HepG2 (cell line): ENCODE measurements around the gene ZNF316. TPM values are rescaled to one million over a fixed set of nuclear protein-coding genes. Genes with fewer than 3 reads are reported as not detected.

Source experiments
- ATAC-seq: fragments of 200-7000 bp; cut with Tn5 transposase; 3 replicates; pipeline ENCODE4 v1.9.1; 2020; ENCODE audit warnings: mild to moderate bottlenecking, moderate library complexity
- BruUV-seq: library from RNA; stranded (reverse); fragments of 400-500 nt; replicated peaks from 2 replicates; lab custom pipeline; 2021; lab: Mats Ljungman, UMichigan
- CTCF ChIA-PET: fragments of 300-600 bp; formaldehyde crosslinking; extraction: SDS; loops from one replicate; lab custom pipeline; 2021; ENCODE audit warnings: low total read pairs, inconsistent platforms, low intra/inter-chr PET ratio; lab: Yijun Ruan, JAX
- POLR2A ChIA-PET: fragments of 350-600 bp; sonication (Branson Sonifier 250); formaldehyde crosslinking; loops from one replicate; lab custom pipeline; 2020; ENCODE audit warnings: antibody characterized with exemption, inconsistent platforms; lab: Yijun Ruan, JAX
- DNase-seq: peaks from one replicate; pipeline ENCODE4 v3.0.0-alpha.2; 2015; ENCODE audit warnings: low spot score
- FAIRE-seq: peaks from 3 replicates; lab custom pipeline; 2011; peaks lifted over from hg19 to GRCh38; lab: Jason Lieb, UNC
- H2AFZ ChIP-seq: one replicate; pipeline ENCODE4 v1.6.1; 2011; ENCODE audit warnings: low read length, inconsistent platforms
- H3K27ac ChIP-seq: fragments of 300-600 bp; 3 replicates; pipeline ENCODE4 v1.8.0; 2011; ENCODE audit warnings: mixed run types, mild to moderate bottlenecking, mixed read lengths, low read length, inconsistent platforms; ENCODE audit not compliant: insufficient read depth; ENCODE audit errors: extremely low read length
- H3K27me3 ChIP-seq, 2 experiments: fragments of 200-600 bp in 1 of 2; 2 replicates in 1 of 2; 3 replicates in 1 of 2; pipeline versions ENCODE4 v1.6.0 to v1.8.0; 2011; ENCODE audit warnings: low read length in 2 of 2, mild to moderate bottlenecking in 2 of 2, moderate library complexity in 2 of 2, inconsistent platforms in 1 of 2; ENCODE audit not compliant: insufficient read depth in 2 of 2, control insufficient read depth in 1 of 2
- H3K36me3 ChIP-seq, 2 experiments: fragments of 200-600 bp in 1 of 2; replicated peaks in 1 of 2; 2 replicates in 1 of 2; 3 replicates in 1 of 2; pipeline versions ENCODE4 v1.5.1 to v1.8.0; 2011; ENCODE audit warnings: low read length in 2 of 2, inconsistent platforms in 1 of 2; ENCODE audit not compliant: insufficient read depth in 2 of 2, control insufficient read depth in 1 of 2
- H3K4me1 ChIP-seq: 2 replicates; pipeline ENCODE4 v1.5.1; 2012; ENCODE audit warnings: low read length, inconsistent platforms; ENCODE audit not compliant: insufficient read depth
- H3K4me2 ChIP-seq: 2 replicates; pipeline ENCODE4 v1.6.0; 2011; ENCODE audit warnings: low read depth, low read length, inconsistent platforms
- H3K4me3 ChIP-seq, 3 experiments: fragments of 200-600 bp in 1 of 3; sonication (generic), shearing (Covaris generic) in 1 of 3; replicated peaks in 1 of 3; 2 replicates each; pipeline ENCODE4 v1.5.1; 2011 to 2016; ENCODE audit warnings: low read length in 3 of 3, inconsistent platforms in 2 of 3, low read depth in 2 of 3, mild to moderate bottlenecking in 2 of 3, control low read depth in 1 of 3, mixed read lengths in 1 of 3; ENCODE audit not compliant: insufficient read depth in 1 of 3
- H3K79me2 ChIP-seq: one replicate; pipeline ENCODE4 v1.6.1; 2011; ENCODE audit warnings: low read length, inconsistent platforms; ENCODE audit not compliant: insufficient read depth
- H3K9ac ChIP-seq: 2 replicates; pipeline ENCODE4 v1.6.0; 2011; ENCODE audit warnings: mild to moderate bottlenecking, low read depth, low read length, inconsistent platforms; ENCODE audit not compliant: insufficient read depth
- H3K9me3 ChIP-seq: 2 replicates; pipeline ENCODE4 v1.5.1; 2012; ENCODE audit warnings: mild to moderate bottlenecking, low read length
- H4K20me1 ChIP-seq: 2 replicates; pipeline ENCODE4 v1.6.0; 2011; ENCODE audit warnings: inconsistent platforms, mild to moderate bottlenecking, low read length, moderate library complexity; ENCODE audit not compliant: insufficient read depth
- ERF ChIP-seq: IDR thresholded peaks from 2 replicates; pipeline ENCODE4 v1.6.1; 2018; ENCODE audit warnings: missing biosample characterization, missing genetic modification reagents
- PTBP1 ChIP-seq: fragments of 200-400 bp; formaldehyde crosslinking; IDR thresholded peaks from 2 replicates; pipeline ENCODE4 v1.6.1; 2018; ENCODE audit warnings: low read length, low read depth; ENCODE audit not compliant: poor library complexity, severe bottlenecking
- THRA ChIP-seq: sonication (generic); formaldehyde crosslinking; IDR thresholded peaks from 2 replicates; pipeline ENCODE4 v1.4.0; 2020; ENCODE audit warnings: missing genetic modification reagents, borderline replicate concordance
- ZNF18 ChIP-seq: sonication (generic); formaldehyde crosslinking; IDR thresholded peaks from 2 replicates; pipeline ENCODE4 v1.8.0; 2022; ENCODE audit warnings: mild to moderate bottlenecking, missing genetic modification reagents; ENCODE audit not compliant: insufficient replicate concordance
- ZNF180 ChIP-seq: sonication (generic); formaldehyde crosslinking; IDR thresholded peaks from 2 replicates; pipeline ENCODE4 v1.4.0; 2020; ENCODE audit warnings: low read depth, missing genetic modification reagents, borderline replicate concordance
- ZNF543 ChIP-seq: sonication (generic); formaldehyde crosslinking; IDR thresholded peaks from 2 replicates; pipeline ENCODE4 v1.4.0; 2020; ENCODE audit warnings: mild to moderate bottlenecking, missing genetic modification reagents
- WGBS: methylation state at CpG from one replicate; pipeline ENCODE4 v1.1.6; 2017; ENCODE audit warnings: low lambda C conversion rate; 5-methylcytosine and 5-hydroxymethylcytosine counted together
- in situ Hi-C: cut with HindIII; loops from 2 replicates; pipeline ENCODE4 v1.10.0; 2017; ENCODE audit warnings: low pct_unique_long_range_greater_than_20kb; ENCODE audit not compliant: extremely low pct_ligation_motif_present
- intact Hi-C: fragments of 100-400 bp; cut with micrococcal nuclease; formaldehyde crosslinking; loops from one replicate; pipeline ENCODE4 v1.10.0; 2022; ENCODE audit not compliant: unreplicated experiment
- polyA plus RNA-seq, 8 experiments: library from polyadenylated mRNA; depleted of rRNA in 3 of 8; stranded (reverse) in 7 of 8; unstranded in 1 of 8; fragments of >200 nt; fragmentation: Illumina TruSeq in 4 of 8; extraction: Trizol in 4 of 8; gene quantifications; 2 replicates each; pipeline versions ENCODE4 v1.2.1 to v1.2.3, GENCODE V29; 2011 to 2016; ENCODE audit warnings: low read depth in 4 of 8, missing spikeins in 1 of 8, mixed read lengths in 1 of 8; ENCODE audit not compliant: insufficient read depth in 1 of 8
- total RNA-seq, 5 experiments: library from RNA; depleted of rRNA; stranded (reverse); fragments of >200 nt; fragmentation: Illumina TruSeq; extraction: Trizol; gene quantifications; 2 replicates each; pipeline ENCODE4 v1.2.3, GENCODE V29; 2016; ENCODE audit warnings: low read depth in 1 of 5

The ZNF316 gene
- total and polyA plus RNA-seq, 2 of the 13 experiments (the other 11 are each of a cell fraction or from before 2014, with no cell fraction given): 4.3 to 9.9 TPM

GRCh38 chr7:6613706-6614105 lies 23.4 kb upstream of the ZNF316 start:
- TF ChIP-seq ZNF18 (CRISPR knock-in tag) (no peak), ERF (no peak), ZNF543 (no peak), PTBP1 (no peak), THRA (CRISPR knock-in tag) (peak; percentile 31; the same call in 1 of the 2 replicates), ZNF180 (CRISPR knock-in tag) (no peak)
- no peaks in the 10 kb centered on the region for H3K36me3 ChIP-seq
- H3K27ac ChIP-seq: no peak overlapping the region
- H3K27me3 ChIP-seq: no peaks in the 10 kb centered on the region; a peak in 2 of 5 replicates
- POLR2A ChIA-PET: no interaction called here
- FAIRE-seq (no peak), DNase-seq (no peak), ATAC-seq (peak; percentile 2; the same call in 1 of the 3 replicates)
- CTCF ChIA-PET: no interaction called here
- H2AFZ ChIP-seq: no peak overlapping the region
- in situ Hi-C loops (no loop called here), intact Hi-C loops (no loop called here)
- no peaks in the 10 kb centered on the region for H4K20me1 ChIP-seq
- H3K9ac ChIP-seq: no peak overlapping the region
- BruUV-seq: no TSS peak
- 0% methylated on average over 1 of the region's 2 CpGs for WGBS
- no peaks in the 10 kb centered on the region for H3K79me2 ChIP-seq
- H3K4me1 ChIP-seq: peaks cover 21% of the 10 kb centered on the region
- H3K9me3 ChIP-seq: no peaks in the 10 kb centered on the region
- no peak overlapping the region for H3K4me3 ChIP-seq
- no peak overlapping the region for H3K4me2 ChIP-seq
